NK-92 (cell line): ENCODE data around the gene CDKN1C.

ENCODE experiments used
- DNase-seq: peaks from one replicate; lab custom pipeline; 2025; ENCODE audit not compliant: unreplicated experiment; lab: John Stamatoyannopoulos, UW

The CDKN1C gene

GRCh38 chr11:2890466-2891294 lies 5.1 kb upstream of the CDKN1C start:
- no peak for DNase-seq

DNA sequence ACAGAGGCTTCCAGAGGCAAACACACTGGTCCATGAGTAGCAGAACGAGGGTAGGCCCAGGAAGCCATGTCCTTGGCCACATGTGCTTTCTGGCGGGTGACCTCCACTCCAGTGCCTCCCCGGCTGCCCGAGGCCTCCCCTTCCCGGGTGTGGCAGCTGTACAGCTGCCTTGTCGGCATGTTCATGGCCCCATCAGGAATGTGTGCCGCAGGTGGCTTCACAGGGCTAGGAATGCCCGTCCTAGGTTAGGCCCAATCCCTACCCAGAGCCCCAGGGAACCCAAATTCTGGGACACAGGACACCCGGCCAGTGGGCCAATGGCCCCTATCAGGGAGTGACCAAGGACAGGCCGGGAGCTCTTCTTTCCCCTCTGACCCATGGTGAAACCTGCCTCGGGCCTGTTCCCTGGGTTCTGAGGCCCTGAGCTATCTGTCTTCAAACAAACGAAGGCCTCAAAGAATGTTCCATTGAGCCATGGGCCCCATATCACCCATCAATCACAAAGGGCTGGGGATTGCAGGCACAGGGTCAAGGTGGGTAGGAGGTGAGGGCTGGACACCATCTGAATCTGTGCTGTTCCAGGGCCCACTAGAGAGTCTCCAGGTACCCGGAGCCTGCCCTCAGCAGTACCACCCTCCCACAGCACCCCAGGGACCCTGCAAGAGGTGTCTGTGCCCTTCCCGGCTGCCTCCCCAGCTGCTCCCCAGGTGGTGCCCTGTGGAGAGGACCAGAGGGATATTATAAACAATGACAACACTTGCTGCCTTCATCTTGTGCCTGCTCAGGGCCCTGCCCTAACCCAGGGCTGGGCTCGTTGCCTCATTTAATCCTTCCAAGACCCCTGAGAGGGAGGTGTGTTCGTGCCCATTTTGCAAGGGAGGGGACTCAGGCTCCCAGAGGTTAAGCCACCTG lies 4.0 kb upstream of the CDKN1C start:
- no peak for DNase-seq

DNA sequence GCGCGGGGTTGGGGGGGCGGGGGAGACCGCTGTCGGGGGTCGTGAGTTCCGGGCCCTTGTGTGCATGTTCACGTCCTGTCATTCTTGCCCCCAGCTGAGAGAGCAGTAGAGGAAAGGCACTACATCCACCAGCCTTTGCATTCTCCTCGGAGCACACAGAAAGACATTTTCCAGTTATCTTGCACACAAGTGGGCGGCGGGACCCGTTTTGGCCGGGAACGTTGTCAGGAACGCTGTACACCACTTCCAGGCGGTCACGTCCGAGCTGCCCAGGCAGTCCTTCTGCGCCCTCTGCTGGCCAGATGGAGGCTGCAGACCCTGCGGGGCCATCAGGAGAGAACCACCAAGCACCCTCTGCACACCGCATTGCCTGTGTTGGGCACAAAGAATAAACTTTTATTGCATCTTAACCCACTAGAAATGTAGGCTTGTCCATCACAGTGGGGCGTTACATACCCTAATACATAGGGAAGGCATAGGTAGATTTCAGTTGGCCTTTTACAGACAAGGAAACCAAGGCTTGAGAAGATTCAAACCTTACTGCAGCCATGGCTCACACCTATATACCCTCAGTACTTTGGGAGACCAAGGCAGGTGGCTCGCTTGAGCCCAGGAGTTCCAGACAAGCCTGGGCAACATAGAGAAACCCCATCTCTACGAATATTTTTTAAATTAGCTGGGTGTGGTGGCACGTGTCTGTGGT lies 2.8 kb upstream of the CDKN1C start:
- DNase-seq: peak; percentile 27

DNA sequence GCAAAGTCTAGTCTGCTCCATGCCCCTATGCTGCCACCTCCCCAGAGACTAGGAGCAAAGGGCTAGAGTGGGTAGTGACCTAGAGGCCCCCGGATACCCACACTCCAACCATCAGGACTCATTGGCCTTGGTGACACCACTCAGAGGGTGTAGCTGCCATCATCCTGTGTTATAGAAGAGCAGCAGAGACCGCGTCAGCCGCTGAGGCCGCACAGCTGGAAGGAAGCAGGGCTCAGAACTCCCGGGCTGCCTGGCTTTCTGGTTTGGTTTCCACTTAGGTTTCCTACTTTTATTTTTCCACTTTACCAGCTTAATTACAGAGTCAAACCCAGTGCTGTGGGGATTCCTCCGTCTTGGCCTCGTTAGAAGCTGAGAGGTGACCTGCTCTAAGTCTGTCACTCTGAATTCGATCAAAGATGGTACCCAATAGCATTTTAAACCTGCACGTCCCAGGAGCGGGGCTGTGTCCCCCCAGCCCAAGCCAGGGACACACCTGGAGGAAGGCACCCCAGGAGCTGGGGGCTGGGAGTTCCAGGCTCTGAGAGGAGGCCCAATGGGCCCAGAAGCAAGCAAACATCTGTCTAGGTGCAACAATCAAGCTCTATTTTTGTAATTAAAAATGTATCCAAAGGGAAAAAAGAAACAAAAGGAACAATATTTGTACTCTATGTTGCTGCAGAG lies 2.1 kb upstream of the CDKN1C start:
- DNase-seq: no peak

- DNase-seq: no peak
These were observed 1.4 kb upstream of the CDKN1C start for GRCh38 chr11:2886936-2887335.

DNA sequence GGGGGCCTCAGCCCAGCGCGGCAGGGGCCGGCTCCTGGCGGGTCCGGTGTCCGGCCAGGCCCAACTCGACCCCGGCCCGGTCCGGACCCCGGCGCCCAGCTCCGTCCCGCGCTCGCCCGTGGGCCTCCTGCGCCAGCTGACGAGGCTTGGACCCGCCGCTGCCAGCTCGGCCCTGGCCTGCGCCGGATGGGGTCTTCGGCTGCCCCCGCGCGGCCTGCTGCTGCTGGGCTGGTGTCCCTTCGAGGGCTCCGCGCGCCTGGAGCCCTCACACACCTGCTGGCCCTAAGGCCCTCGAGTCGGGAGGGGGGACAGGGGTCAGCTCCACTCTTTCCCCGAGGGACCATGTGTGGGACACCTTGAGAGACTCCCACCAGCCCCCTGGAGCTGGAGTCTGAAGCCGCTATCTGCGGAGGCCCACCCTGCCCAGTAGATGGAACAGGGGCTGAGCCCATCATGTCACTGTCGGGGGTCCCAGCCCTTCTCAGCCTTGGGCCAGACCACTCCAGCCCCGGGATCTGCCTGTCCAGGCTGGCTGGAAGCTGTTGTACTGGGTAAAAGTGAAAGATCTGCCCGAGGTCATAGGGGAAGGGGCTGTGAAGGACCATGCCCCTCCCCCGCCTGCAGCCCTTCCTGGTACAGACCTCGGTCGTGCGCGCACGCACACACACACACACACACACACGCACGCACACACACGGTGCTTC lies 768 bp upstream of the CDKN1C start:
- no peak for DNase-seq

DNA sequence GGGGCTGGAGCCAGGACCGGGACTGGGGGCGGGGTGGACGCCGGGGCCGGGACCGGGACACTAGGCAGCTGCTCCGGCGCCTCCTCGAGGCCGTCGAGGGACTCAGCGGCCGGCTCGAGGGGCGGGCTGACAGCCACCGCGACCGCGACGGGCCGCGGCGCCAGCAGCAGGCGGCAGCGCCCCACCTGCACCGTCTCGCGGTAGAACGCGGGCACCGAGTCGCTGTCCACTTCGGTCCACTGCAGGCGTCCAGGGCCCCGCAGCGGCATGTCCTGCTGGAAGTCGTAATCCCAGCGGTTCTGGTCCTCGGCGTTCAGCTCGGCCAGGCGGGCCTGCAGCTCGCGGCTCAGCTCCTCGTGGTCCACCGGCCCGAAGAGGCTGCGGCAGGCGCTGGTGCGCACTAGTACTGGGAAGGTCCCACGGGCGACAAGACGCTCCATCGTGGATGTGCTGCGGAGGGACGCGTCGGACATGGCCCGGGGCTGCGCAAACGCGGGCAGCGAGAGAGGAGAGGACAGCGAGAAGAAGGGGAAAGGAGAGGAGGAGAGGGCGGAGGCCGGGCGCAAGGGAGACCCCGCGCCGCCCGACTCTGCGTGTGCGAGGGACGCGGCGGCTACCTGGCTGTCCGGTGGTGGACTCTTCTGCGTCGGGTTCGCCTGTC lies 428 bp downstream of the CDKN1C start:
- DNase-seq: no peak

GRCh38 chr11:2883979-2884815 lies 1.4 kb downstream of the CDKN1C start:
- no peak for DNase-seq

- no peak for DNase-seq
These were observed 2.0 kb downstream of the CDKN1C start for GRCh38 chr11:2883640-2883978.

DNA sequence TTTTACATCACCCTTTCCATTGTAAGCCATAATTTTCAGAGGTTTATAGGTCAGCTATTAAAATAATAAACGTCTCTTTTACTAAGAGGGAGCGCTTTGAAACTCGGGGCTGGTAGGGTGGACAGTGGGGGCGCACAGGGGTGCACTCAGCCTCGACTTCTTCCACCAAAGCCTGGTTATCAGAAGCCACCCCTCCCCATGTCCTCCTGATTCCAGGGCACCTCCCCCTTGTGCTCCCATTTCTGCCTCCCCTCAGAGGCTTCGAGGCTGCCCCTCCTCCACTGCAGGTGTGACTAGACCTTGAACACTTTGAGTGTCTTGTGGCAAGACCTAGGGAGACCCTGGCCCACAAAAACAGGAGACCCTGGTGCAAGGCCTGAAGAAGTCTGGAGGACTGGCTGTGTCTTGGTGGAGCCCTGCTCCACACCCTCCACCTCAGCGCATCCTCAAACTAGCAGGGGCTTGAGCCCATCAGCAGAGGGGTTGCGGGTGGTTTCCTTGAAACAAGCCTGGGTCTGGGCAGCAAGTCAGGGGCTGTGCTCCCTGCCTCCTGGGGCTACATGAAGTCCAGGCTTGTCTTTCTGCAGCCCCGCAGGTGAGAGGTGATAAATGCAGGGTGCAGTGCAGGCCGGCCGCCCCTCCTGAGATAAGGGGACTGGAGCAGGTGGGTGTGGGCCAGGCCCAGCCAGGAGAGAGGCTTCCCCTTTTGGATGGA lies 3.0 kb downstream of the CDKN1C start:
- DNase-seq: no peak

- DNase-seq: no peak
These were observed 3.6 kb downstream of the CDKN1C start for GRCh38 chr11:2881981-2882375.

GRCh38 chr11:2881076-2881980 lies 4.2 kb downstream of the CDKN1C start:
- no peak for DNase-seq

DNA sequence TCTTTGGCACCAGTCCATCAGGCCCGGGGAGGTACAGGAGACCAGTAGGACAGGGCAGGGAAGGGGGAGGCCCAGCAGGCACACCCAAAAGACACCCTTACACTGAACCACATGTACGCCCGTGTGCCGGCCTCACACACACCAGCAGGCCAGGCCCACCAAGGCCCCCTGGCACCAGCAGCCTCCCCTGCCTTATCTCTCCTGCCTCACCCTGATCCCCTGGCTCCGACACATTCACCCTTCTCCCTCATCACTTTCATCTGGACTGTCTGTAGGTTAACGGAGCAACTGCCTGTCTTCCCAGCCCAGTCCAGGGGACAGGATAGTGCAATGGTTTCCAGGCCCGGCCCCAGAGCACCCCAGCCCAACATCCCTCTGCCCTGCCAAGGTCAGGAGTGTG lies 4.9 kb downstream of the CDKN1C start:
- DNase-seq: no peak

GRCh38 chr11:2878782-2879181 lies 6.8 kb downstream of the CDKN1C start:
- no peak for DNase-seq

- no peak for DNase-seq
These were observed 8.1 kb downstream of the CDKN1C start for GRCh38 chr11:2877474-2877873.

DNA sequence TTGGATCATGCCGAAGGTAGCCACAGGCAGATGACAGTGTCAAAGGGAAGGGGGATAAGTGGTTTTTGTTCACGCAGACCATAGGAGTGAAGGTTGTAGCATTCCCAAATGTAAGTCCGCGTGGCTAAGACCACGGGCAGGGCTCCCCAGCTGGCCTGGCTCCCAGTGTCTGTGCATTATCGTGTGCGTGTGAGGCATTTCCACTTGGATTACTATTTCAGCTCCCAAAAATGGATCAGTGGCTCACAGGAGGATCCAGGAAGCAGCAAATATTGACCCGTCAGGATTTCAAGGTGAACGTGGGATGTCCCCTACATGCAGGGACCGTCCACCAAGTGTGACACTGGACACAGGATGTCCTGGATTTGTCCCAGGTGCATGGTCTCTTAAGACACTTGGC lies 10.6 kb downstream of the CDKN1C start:
- DNase-seq: no peak

DNA sequence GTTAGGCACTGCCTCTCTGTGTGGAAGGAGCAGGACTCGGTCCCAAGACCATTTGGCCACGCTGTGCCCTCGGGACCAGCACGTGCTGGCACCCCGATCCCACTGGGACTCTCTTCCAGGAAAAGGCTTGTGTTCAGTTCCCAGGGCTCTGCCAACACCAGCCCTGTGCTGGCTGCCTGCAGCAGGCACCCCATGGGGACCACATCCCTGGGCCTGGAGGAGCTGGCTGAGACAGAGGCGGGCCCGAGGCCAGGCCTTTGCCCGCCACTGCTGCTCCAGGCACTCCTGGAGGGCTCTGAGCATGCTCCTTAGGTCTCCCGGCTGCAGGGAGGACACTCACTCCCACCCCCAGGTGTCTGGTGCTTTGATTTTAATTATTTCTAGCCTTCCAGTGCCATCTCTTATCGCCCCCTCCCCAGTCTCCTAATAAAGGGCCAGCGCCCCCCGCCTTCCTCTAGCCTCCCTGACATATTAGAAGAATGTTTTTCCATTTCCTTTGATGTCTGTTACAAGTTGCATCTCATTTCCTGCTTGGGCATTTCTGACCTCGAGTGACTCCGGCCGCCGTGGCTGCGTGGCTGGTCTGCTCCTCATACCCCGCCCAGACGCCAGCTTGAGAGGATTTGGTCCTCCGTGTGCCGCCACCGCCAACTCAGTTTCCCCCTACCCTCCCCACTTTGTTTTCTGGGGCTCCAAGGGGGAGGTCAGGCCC lies 14.4 kb downstream of the CDKN1C start:
- no peak for DNase-seq
